EH (cell line): ENCODE measurements around the gene CCDC178.

Source experiments
- DNase-seq: peaks from one replicate; pipeline ENCODE4 v3.0.0-alpha.2; 2015; ENCODE audit warnings: low read depth

The CCDC178 gene

DNA sequence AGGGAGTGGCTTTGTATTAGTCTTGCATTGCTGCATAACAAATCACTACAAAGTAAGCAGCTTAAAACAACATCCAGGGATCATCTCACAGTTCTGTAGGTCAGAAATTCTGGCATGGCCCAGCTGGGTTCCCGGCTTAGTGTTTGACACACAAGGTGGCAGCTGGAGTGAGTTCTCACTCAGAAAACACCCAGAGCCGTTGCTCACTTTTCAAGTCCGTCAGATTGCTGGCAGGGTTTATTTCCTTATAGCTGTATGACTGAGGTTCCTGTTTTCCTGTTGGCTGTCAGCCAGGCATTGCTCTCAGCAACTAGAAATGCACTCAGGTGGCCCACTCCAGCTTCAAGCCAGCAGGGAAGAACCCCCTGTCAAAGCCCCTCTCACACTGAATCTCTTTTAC lies 324.1 kb downstream of the CCDC178 start:
- DNase-seq: no peak

DNA sequence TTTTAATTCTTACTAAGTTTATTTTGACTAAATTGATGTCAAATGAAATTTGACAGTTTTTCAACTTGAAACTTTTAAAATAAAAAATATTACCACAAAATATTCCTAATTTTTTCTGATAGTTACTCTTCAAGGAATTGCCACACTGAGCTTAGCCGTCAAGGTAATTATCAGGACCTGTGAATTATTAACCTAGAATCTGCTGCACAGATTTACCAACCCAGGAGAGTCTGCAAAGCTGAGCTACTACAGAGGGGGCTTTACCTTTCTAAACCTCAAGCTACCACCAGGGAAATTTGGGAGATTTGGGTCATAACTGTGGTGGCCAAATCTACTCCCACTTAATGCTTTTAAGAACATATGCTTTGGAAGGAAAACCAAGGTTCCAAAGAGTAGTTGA lies 324.6 kb downstream of the CCDC178 start:
- DNase-seq: no peak

DNA sequence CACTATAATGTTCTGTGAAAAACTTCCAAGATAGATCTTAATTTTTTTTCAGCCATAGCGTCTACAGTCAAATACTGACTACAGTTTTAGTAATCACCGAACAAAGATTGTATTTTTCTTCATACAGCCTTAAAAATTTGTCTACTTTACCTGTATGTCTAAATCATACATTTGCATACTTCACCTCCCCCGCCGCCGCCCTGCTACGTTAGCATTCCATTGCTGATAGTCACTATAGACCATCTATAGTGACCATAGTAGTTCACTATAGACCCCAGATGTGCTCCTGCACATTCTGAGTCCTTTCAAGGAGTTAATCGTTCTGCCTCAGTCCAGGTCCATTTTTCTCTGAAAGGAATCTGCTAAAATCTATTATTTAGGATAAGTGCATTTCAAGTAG lies 325.0 kb downstream of the CCDC178 start:
- no peak for DNase-seq

DNA sequence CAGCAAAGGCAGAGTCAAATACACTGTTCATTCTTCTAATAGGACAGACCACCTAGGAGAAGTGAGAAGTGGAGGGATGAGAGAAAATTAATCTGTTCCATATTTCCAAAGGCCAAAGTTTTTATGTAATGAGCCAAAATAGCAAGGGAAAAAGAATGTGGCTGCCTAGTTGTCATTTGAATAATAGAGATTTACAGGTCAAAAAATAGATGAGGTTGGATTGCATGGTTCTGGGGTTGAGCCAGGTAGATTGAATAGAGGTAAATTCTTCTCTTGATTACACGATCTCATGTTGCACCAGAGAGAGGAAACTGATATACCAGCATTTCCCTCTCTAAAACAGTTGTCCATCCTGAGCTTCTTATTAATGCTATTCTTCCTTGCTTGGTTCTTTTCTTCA lies 325.8 kb downstream of the CCDC178 start:
- DNase-seq: no peak

DNA sequence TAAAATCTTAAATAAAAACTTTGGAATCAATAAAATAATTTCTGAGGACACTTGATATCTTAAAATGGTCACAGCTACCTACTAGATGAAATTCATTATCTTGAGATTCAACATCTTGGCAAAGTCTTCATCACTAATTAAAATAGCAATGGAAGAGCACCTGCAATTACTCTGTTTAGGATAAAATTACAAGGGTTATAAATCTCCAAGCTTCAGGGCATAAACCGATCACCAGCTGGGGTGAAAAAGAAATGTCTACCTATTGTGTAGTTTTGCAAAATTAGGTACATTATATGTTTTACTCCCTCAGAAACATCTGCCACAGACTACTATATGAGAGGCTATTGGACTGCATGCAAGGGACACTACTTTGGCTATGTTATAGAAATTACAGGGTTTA lies 327.1 kb downstream of the CCDC178 start:
- DNase-seq: no peak

DNA sequence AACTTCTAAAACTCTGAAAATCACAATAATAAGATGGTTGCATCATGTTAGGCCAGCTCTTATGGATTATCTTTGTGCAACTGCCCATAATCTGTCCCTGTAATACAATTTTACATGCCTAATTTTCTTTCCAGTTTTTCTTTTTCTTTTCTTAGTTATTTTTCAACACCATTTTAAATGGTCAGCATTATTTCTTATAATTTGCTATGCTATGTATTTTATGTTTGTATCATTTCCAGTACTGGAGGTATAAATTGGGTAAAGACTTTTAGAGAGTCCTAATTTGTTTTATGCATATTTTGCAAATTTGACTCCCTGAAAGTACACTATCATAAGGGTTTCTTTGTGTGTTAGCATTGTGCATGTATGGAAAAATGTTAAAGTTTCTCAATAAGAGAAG lies 333.0 kb downstream of the CCDC178 start:
- DNase-seq: no peak

DNA sequence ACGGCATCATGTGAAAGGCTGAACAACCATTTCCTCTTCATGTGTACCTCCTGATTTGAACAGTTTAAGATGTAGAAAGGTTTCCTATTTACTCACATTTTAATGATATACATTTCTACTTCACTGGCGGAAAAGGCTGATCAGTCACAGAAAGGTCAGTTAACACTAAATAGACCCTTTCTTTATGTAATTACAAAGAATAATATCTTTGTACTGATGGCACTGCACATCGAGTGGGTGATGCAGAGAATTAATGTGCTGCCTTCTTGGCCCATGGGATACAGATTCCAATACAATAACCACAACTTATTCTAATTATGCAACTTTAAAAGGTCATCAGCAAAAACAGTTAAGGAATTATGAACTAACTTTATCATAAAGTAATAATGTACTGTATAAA lies 339.2 kb downstream of the CCDC178 start:
- no peak for DNase-seq

DNA sequence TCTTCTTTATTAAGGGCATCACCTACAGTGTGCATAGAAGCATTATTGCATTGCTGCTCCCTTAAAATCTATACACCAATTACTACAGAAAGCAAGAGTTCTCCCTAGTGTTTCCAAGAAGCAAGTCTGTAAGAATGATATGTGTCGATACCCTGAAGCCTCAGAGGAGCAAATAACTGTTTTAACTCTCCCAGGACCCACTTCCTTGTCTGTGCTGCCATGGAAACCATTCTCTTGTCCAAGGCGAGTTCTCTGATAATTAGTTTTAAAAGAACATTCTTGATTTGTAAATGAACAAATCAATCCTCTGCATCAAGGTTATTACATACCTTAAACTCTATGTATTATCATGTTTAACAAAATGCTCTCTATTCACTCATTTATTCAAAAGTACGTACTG lies 340.9 kb downstream of the CCDC178 start:
- DNase-seq: no peak

DNA sequence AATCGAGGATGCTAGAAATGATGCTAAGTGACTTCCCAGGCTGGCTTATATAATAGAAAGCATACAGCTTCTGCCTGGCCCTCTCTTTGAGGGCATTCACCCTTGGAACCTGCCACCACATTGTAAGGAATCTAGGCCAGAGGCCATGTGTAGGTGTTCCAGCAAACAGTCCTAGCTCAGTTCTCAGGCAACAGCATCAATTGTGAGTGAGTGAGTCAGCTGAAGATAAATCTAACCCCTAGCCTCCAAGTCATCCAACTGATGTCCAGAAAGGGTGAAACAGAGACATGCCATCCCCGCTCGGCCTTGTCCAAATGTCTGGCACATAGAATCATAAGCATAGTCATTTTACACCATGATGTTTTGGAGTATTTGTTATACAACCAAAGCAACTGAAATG lies 343.4 kb downstream of the CCDC178 start:
- DNase-seq: no peak

DNA sequence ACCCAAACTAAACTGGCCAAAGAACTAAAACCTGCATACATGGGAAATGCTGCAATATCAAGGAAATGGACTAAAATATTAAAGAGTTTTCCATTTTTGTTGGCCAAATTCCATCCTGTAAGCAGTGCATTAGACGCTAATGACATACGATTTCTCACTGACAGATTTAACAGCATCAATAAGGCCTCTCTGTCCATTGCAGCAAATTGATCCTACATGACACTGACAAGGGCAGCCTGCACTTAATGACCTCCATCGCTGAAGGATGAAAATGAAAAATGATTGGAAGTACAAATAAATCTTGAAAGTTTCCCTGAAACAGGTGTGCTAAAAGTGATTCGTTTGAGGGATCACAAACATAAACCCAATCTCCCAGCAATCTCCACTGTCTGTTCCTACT lies 350.1 kb downstream of the CCDC178 start:
- no peak for DNase-seq

DNA sequence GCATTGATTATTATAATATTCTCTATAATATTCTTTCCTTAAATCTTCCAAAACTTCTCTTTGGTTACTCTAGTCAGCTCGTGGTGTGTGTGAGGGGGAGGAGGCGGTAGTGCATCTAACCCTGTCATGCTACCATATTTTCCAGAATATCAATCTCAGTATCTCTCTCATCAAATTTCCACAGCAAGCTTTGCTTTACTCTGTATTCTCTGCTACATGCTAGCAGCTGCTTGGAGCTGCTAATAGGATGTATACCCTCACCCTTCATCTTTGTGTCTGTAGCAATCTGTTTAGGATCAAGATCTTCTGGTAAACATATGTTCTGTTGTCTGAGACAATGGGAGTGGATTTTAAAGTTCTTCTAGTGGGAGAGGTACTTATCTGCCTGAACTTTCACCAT lies 363.9 kb downstream of the CCDC178 start:
- DNase-seq: no peak

DNA sequence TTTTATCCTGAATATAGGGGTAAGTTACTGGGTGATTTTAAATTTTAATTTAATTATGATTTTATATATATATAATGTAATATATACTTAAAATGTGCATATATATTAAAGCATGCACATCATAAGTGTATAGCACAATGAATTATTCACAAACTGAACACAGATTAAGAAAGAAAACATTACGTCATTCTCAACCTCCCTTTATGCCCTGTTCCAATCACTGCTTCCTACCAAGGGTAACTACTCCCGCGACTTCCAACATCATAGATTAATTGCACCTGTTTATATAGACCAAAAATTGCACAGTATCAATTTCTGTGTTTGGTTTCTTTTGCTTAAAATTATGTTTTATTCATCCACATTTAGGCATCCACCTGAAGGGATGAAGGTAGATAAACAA lies 366.4 kb downstream of the CCDC178 start:
- no peak for DNase-seq

DNA sequence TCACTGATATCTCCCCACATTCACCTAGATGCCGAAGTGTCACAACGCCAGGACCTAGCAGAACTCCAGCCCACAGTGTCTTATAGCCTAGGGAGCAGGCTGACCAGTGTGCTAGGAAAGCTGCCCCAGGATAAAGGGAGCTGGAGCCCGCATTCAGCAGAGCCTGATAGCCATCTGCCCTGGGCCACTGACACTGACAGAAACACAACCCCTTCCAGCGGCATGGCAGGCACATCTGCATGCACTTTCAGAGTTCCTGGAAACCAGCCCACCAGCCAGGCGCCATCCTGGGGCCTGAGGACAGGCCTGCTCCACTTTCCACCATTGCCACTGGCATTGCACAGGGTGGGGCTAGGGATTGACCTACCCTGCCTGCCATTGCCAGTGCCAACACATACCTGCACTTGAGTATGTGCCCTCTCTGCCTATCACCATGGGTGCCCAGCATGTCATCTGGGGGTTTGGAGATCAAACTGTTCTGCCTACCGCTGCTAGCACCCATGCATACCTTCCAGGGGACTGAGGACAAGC lies 377.6 kb downstream of the CCDC178 start:
- DNase-seq: no peak

DNA sequence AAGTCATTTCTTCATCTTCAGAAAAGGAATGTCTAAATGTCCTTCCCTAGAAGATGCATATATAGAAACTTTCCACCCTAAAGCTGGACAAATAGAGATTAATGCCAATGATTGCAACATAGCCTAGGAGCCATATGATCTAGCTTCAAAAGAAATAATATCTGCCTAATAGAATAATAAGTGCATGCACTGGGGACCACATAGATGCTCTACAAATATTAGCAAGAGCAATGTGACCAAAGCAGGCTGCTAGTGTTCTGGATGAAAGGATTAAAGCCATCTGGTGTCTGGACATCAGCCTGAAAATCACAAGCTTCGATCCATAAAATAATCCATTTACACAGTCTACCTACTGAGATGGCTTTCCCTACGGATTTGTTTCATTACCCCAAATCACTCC lies 387.6 kb downstream of the CCDC178 start:
- no peak for DNase-seq

DNA sequence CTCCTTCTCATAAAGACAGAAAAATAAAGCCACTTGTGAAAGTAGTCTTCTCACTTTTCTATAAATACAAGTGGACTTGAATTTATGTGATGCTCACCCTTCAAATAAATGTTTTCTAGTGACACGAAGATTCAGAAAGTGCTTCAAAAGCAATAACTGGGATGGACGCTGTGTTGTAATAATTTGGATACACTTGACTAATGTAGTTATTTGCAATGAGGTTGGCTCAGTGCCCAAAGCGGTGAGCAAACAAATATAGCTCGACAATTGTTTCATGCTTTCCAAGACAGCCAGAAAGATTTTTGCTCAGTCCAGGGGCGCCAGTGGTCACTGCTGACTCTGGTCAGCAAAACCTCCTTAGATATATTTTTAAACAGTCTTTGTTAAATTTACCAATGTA lies 389.1 kb downstream of the CCDC178 start:
- no peak for DNase-seq

DNA sequence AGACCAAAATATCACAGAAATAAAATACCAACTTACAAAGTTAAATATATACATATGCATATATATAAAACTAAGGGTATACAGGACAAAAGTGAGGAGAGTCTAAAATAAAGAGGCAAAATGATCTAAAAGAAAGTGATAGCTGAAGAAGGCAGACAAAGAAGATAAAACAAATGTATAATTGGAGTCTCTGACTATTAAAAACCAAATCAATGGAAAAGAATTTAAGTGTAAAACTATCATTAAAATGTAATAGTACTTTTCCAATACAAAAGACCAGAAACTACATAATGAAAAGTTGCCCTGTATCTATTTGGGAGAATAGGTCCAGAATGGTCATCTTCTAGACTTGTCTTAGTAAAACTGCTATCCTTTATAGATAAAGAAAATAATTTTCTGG lies 400.3 kb downstream of the CCDC178 start:
- DNase-seq: no peak

DNA sequence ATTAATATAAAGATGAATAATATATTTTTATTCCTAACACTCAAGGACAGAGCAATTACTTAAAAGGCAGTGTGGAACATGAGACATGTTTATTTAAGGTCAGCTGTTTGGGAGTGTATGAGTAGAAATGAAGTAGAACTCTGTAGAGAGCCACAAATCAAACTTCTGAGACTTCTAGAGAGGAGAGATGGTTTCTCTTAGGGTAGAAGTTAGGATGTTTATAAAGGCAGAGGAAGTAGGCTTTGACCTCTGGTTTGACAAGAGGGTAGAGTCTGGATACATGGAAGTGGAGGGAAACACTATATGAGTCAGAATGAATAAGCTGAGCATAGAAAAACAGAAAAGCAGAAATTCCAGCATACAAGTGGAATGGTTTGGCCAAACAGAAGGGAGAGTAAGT lies 405.6 kb downstream of the CCDC178 start:
- no peak for DNase-seq

DNA sequence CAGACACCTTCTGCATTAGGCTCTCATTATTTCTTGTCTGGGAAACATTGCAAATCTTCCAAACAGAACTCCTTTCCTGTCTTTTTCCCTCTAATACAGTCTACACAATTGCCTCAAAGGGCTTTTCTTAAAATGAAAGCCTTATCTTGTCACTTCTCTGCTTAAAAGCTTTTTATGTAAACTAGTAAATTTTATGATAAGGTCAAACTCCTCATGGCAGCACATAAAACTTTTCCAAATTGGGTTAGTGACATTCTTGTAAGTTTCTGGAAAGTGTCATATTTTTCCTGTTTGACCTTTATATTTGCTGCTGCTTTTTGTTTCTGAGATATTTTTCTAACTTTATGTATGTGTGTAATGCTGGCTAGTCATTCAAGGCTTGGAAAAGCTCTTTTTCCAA lies 406.3 kb downstream of the CCDC178 start:
- DNase-seq: no peak

DNA sequence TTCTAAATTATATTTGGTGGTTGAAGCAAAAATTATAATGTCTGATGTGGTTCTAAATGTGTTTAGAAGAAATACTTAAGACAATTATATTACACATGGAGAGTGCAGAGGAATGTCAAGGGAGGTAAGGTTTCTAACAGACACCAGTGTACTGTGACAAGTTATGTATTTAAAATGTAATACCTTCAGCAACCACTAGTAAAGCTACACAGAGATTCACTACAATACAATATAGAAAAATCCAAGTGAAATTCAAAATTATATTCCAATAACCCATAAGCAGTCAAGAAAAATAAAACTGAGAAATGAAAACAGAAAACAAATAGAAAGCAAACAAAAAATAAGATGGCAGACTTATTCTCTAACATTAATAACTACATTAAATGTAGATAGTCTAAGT lies 418.2 kb downstream of the CCDC178 start:
- no peak for DNase-seq

DNA sequence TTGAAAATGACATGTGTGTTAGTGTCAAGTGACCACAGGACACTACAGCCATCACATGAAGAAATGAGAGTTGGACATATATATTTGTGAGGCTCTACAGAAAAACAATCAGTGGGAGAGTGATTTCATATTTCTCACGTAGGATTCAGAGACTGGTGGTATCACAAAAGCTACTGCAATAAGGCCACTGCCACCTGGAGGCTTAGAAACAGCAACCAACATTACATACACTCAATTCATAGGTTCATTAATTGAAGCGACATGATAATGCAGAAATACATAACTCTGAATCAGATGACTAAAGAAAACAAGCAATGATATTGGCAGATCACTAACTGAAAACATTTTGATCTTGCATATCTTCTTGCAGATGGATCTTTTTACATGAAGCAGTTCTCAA lies 419.6 kb downstream of the CCDC178 start:
- DNase-seq: no peak

DNA sequence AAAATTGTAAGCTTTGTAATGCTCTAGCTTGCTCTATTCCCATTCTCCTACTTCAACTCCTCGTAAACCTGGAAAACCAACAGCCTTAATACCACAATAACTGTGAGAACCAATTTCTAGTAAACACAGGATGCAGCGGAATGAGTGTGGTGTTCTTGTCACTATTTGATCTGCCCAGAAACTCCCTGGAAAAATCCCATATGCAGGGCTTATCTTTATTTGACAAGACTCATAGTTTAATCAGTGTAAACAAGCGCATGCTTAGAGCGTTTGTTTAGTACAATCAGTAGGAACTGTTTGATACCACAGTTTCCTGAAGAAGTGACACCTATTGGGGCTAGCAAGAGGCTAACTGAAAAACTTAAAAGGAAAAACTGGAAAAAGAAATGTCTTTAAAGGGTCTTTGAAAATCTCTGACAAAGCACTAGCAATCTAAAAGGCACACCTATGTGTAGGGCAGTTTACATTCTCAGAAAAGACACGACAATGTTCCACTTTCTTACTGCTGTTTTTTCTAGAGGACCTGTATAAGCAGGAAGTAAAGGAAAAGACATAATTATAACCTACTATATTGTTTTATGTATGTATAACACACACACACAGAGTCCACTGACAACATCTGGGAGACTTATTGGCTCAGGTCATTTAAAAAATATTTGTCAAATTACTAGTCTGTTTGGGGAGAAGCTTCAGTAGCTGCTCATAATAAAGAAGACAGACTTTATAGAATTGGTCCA lies 426.3 kb downstream of the CCDC178 start:
- no peak for DNase-seq

DNA sequence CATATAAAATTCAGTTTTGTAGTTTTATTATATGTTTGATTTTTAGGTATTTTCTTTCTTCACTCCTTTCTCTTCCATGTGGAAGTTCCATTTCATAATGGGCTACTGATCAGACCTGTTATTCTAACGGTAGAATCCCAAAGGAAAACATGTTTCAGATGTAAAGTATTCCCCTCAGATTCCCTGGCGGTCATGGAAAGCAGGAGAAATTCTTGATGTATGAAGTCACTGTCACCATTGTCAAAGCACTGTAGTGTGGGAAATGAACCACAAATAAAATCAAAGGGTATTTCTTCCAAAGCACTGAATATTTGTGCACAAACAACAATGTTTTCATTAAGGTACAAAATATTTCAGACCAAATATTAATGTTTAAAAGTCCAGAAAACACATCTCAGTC lies 430.4 kb downstream of the CCDC178 start:
- DNase-seq: no peak

DNA sequence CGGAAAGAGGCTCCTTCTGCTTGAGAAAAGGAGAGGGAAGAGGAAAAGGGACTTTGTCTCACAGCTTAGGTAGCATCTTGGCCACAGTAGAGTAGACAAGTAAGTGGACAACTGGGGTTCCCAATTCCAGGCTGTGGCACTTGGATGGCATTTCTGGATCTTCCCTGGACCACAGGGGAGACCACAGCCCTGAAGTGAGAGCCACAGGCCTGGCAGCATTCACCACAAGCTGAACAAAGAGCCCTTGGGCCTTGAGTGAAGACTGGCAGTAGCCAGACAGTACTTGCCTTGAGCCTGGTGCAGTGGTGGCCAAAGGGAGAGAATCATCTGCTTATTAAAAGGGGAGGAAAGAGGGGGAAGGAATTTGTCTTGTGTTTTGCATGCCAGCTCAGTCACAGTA lies 441.6 kb downstream of the CCDC178 start:
- DNase-seq: no peak

DNA sequence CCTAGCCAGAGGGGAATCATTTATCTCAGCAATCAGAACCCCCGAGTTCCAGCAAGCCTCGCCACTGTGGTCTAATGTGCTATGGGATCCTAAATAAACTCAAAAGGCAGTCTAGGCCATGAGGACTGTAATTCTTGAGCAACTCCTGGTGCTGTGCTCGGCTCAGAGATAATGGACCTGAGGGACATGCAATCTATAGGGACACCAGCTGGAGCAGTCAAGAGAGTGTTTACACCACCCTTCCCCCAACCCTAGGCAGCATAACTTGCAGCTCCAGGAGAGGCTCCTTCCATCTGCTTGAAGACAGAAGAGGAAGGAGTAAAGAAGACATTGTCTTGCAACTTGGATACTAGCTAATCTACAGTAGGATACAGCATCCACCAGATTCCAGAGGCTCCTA lies 442.2 kb downstream of the CCDC178 start:
- no peak for DNase-seq
